B cell (primary cell): ENCODE data around the gene DNAAF5.

Experiments used
- CTCF ChIP-seq: fragments of 200-600 bp; IDR thresholded peaks from one replicate; pipeline ENCODE4 v1.8.0; 2022; ENCODE audit warnings: antibody characterized with exemption, mild to moderate bottlenecking
- EZH2 ChIP-seq: IDR thresholded peaks from 2 replicates; pipeline ENCODE4 v1.6.1; 2012; ENCODE audit warnings: borderline replicate concordance, low read depth, mild to moderate bottlenecking, moderate library complexity, low read length; ENCODE audit not compliant: insufficient read depth, poor library complexity, severe bottlenecking

DNA sequence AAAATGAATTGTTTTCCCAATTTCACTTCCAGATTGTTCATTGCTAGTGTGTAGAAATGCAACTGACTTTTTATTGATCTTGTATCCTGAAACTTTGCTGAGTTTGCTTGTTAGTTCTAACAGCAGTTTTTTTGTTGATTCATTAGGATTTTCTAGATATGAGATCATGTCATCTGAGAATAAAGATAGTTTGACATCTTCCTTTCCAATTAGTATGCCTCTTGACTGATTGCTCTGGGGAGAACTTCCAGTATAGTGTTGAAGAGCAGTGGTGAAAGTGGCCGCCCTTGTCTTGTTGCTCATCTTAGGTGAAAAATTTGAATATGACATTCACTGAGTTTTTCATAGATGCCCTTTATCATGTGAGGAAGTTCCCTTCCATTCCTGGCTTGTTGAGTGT, 93.8 kb downstream of the DNAAF5 start:
- TF ChIP-seq EZH2, result no peak
- TF ChIP-seq CTCF, result no peak
